Activated B cell treated with CpG ODN at 0.5 μM for 24 hours (primary cell): ENCODE results near the gene ARHGEF28. TPM values are rescaled to one million over a fixed set of nuclear protein-coding genes. Genes with fewer than 3 reads are reported as not detected.

Source experiments
- ATAC-seq: fragments of 200-7000 bp; cut with Tn5 transposase; one replicate; pipeline ENCODE4 v1.10.0; 2021; ENCODE audit warnings: low read depth, mild to moderate bottlenecking, moderate library complexity
- CTCF ChIA-PET: fragments of 350-600 bp; sonication (Branson Sonifier 250); formaldehyde crosslinking; loops from one replicate; lab custom pipeline; 2021; ENCODE audit warnings: antibody characterized with exemption; lab: Charles Lee
- POLR2A ChIA-PET: fragments of 350-600 bp; sonication (Branson Sonifier 250); formaldehyde crosslinking; loops from one replicate; lab custom pipeline; 2021; ENCODE audit warnings: antibody characterized with exemption; lab: Charles Lee
- DNase-seq: peaks from one replicate; pipeline ENCODE4 v3.0.0; 2022
- H3K27ac Mint-ChIP-seq: one replicate; pipeline ENCODE4 v1.8.0; 2020; ENCODE audit warnings: mixed read lengths
- H3K27me3 Mint-ChIP-seq: one replicate; pipeline ENCODE4 v1.8.0; 2021; ENCODE audit warnings: mixed read lengths
- H3K36me3 Mint-ChIP-seq: one replicate; pipeline ENCODE4 v1.8.0; 2021; ENCODE audit warnings: low read depth, mixed read lengths
- H3K4me1 Mint-ChIP-seq: one replicate; pipeline ENCODE4 v1.8.0; 2021; ENCODE audit warnings: mixed read lengths
- H3K4me3 Mint-ChIP-seq: one replicate; pipeline ENCODE4 v1.8.0; 2020; ENCODE audit warnings: mild to moderate bottlenecking, mixed read lengths
- H3K9me3 Mint-ChIP-seq: one replicate; pipeline ENCODE4 v1.8.0; 2020; ENCODE audit warnings: mixed read lengths
- intact Hi-C: fragments of 100-400 bp; cut with micrococcal nuclease; formaldehyde crosslinking; loops from one replicate; pipeline ENCODE4 v1.15.1; 2024
- total RNA-seq: library from RNA; stranded (reverse); gene quantifications from 2 replicates; pipeline ENCODE4 v1.2.3, GENCODE V29; 2022
- TF ChIP-seq, protein P1 (sequence below): fragments of 200-600 bp; IDR thresholded peaks from one replicate; pipeline ENCODE4 v1.8.0; 2022; ENCODE audit warnings: antibody characterized with exemption, mild to moderate bottlenecking

ARHGEF28 gene
- total RNA-seq, 1 donor from 2014 or later: not detected

DNA sequence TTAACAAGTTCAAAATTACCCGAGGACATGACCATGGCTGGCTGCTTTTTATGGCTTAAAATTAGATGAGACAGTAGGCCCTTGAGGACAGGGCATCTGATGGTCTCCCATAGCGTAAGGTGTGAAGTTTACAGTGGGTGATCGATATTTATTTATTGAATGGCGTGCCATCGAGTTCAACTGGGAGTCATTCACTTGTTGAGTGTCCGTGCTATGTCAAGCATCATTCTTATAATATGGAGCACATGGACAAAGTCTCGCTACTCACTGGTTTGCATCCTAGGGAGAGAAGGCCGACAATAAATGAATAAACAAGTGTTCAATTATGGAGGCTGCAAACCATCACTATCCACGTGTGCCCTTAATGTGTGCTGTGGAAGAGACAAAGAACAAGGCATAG is 277.2 kb downstream of the ARHGEF28 start:
- no peaks in the 10 kb centered on the region for H3K9me3 Mint-ChIP-seq
- ATAC-seq (no peak), DNase-seq (no peak)
- POLR2A ChIA-PET: no interaction called here
- H3K27ac Mint-ChIP-seq: no peak overlapping the region
- peaks cover 15% of the 10 kb centered on the region for H3K27me3 Mint-ChIP-seq
- no peaks in the 10 kb centered on the region for H3K36me3 Mint-ChIP-seq
- H3K4me3 Mint-ChIP-seq: no peak overlapping the region
- H3K4me1 Mint-ChIP-seq: peaks cover 5% of the 10 kb centered on the region
- intact Hi-C loops: loop anchor here (2.0 to 10.0 kb wide), 4 partner anchors 492 to 1778 kb away; partner anchors contain the start of genes GFM2, HMGCR and NSA2
- CTCF ChIA-PET: interaction anchor here (1.1 to 3.3 kb wide), 9 partner anchors 15 to 861 kb away, joined by 3 to 52 read pairs (median 8); partner anchors contain the start of gene ENC1
- TF ChIP-seq, protein P1, sequence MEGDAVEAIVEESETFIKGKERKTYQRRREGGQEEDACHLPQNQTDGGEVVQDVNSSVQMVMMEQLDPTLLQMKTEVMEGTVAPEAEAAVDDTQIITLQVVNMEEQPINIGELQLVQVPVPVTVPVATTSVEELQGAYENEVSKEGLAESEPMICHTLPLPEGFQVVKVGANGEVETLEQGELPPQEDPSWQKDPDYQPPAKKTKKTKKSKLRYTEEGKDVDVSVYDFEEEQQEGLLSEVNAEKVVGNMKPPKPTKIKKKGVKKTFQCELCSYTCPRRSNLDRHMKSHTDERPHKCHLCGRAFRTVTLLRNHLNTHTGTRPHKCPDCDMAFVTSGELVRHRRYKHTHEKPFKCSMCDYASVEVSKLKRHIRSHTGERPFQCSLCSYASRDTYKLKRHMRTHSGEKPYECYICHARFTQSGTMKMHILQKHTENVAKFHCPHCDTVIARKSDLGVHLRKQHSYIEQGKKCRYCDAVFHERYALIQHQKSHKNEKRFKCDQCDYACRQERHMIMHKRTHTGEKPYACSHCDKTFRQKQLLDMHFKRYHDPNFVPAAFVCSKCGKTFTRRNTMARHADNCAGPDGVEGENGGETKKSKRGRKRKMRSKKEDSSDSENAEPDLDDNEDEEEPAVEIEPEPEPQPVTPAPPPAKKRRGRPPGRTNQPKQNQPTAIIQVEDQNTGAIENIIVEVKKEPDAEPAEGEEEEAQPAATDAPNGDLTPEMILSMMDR: no peak

DNA sequence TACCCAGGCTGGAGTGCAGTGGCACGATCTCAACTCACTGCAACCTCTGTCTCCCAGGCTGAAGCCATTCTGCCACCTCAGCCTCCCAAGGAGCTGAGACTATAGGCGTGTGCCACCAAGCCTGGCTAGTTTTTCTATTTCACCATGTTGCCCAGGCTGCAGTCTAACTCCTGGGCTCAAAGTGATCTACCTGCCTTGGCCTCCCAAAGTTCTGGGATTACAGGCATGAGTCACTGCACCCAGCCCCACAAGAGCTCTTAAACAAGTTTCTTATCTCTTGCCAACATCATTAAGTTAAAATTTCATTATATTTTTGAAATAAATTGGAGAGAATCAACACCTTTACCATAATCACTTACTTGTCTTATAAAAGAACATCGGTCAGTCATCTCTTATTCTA is 280.3 kb downstream of the ARHGEF28 start:
- ATAC-seq: no peak
- Mint-ChIP-seq H3K27ac (no peak overlapping the region), H3K4me3 (no peak overlapping the region), H3K4me1 (no peaks in the 10 kb centered on the region), H3K27me3 (peaks cover 5% of the 10 kb centered on the region), H3K36me3 (no peaks in the 10 kb centered on the region), H3K9me3 (no peaks in the 10 kb centered on the region)
- CTCF ChIA-PET: no interaction called here
- TF ChIP-seq, protein P1: no peak
- POLR2A ChIA-PET: no interaction called here
- no peak for DNase-seq
- intact Hi-C loops: loop anchor here (10.0 kb wide), 1 partner anchor 489 kb away; no protein-coding TSS in a partner anchor

DNA sequence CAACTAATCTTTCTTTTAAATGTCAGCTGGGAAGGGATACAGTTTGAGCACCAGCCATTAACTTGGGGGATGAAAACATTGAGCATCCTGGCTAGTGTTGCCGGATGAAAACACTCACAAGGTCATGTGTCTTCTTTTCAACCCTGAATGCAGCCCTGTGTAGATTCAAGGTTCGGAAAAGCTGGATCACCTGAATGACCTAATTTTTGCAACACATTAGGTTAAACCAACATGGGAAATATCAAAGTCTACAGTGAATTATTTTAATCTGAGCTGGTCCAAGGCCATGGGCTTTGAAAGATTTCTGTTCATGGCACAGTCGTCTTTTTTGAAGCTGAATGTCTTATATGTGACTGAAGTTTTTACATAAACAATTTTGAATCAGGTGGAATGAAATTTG is 281.2 kb downstream of the ARHGEF28 start:
- Mint-ChIP-seq H3K27ac (no peak overlapping the region), H3K4me1 (no peaks in the 10 kb centered on the region), H3K9me3 (no peaks in the 10 kb centered on the region), H3K4me3 (no peak overlapping the region), H3K27me3 (peaks cover 5% of the 10 kb centered on the region), H3K36me3 (no peaks in the 10 kb centered on the region)
- TF ChIP-seq, protein P1: no peak
- ChIA-PET CTCF (interaction anchor here (1.2 kb wide), 1 partner anchor 734 kb away, joined by 5 read pairs; the partner anchor contains the start of gene ENC1), POLR2A (no interaction called here)
- no peak for ATAC-seq
- DNase-seq: no peak
- intact Hi-C loops: loop anchor here (10.0 kb wide), 1 partner anchor 488 kb away; no protein-coding TSS in a partner anchor

DNA sequence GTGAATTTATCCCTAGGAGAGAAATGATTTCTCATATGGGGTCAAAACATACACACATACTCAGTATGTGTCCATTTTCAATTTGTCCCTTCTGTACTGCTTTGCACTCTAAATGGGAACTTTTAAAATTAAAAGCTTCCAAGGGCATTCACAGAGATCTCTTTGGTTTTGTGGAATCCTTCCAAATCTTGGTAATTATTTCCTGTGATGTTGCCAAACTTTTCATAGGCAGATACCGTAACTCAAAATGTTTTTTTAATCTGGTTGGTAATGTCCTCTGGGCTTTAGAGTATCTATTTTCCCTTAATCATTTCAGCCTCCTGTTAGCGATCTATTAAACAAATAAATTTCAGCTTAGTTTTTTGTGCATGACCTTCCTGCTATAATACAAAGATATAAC is 282.4 kb downstream of the ARHGEF28 start:
- POLR2A ChIA-PET: no interaction called here
- Mint-ChIP-seq H3K27me3 (peaks cover 5% of the 10 kb centered on the region), H3K4me3 (no peak overlapping the region), H3K36me3 (no peaks in the 10 kb centered on the region), H3K9me3 (no peaks in the 10 kb centered on the region), H3K27ac (no peak overlapping the region), H3K4me1 (no peaks in the 10 kb centered on the region)
- TF ChIP-seq, protein P1: no peak
- ATAC-seq (no peak), DNase-seq (no peak)
- intact Hi-C loops: loop anchor here (10.0 kb wide), 1 partner anchor 486 kb away; no protein-coding TSS in a partner anchor
- CTCF ChIA-PET: interaction anchor here (1.3 kb wide), 1 partner anchor 743 kb away, joined by 3 read pairs; no protein-coding TSS in a partner anchor

DNA sequence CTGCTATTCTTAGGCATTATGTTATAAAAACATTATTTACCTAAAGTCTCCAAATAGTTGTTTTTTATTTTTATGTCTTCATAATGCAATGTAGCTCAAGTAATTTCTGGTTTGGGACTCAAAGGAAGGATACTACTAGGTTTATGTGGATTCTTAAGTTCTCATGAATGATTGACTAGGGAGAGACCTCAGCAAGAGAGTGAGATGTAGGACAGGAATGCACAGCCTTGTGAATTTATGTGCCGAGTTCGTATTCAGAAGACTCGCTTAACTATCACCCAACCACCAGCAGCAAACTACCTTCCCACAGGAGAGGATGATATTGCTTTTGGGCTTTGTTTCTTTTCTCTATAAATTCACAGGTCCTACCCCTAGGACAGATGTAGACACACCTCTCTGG is 282.9 kb downstream of the ARHGEF28 start:
- intact Hi-C loops: loop anchor here (10.0 kb wide), 1 partner anchor 486 kb away; no protein-coding TSS in a partner anchor
- Mint-ChIP-seq H3K4me3 (no peak overlapping the region), H3K36me3 (no peaks in the 10 kb centered on the region), H3K27ac (no peak overlapping the region), H3K9me3 (no peaks in the 10 kb centered on the region), H3K27me3 (peaks cover 4% of the 10 kb centered on the region), H3K4me1 (no peaks in the 10 kb centered on the region)
- POLR2A ChIA-PET: no interaction called here
- CTCF ChIA-PET: interaction anchor here (1.3 kb wide), 1 partner anchor 743 kb away, joined by 3 read pairs; no protein-coding TSS in a partner anchor
- no peak for ATAC-seq
- TF ChIP-seq, protein P1: no peak
- DNase-seq: no peak
